Activated T-helper 9 cell treated with anti-CD3 and anti-CD28 coated beads, Interleukin-2, amount 50 U/mL, for 16 hours (primary cell): ENCODE measurements around the gene CCDC87.
"Not testable (repeated sequence)": the region's sequence is repeated elsewhere in the genome, so short reads cannot be mapped to it uniquely, and the experiment has no call there.

Experiments used
- DNase-seq: peaks from one replicate; pipeline ENCODE4 v3.0.0-alpha.2; 2020; ENCODE audit warnings: low read depth

The CCDC87 gene, protein sequence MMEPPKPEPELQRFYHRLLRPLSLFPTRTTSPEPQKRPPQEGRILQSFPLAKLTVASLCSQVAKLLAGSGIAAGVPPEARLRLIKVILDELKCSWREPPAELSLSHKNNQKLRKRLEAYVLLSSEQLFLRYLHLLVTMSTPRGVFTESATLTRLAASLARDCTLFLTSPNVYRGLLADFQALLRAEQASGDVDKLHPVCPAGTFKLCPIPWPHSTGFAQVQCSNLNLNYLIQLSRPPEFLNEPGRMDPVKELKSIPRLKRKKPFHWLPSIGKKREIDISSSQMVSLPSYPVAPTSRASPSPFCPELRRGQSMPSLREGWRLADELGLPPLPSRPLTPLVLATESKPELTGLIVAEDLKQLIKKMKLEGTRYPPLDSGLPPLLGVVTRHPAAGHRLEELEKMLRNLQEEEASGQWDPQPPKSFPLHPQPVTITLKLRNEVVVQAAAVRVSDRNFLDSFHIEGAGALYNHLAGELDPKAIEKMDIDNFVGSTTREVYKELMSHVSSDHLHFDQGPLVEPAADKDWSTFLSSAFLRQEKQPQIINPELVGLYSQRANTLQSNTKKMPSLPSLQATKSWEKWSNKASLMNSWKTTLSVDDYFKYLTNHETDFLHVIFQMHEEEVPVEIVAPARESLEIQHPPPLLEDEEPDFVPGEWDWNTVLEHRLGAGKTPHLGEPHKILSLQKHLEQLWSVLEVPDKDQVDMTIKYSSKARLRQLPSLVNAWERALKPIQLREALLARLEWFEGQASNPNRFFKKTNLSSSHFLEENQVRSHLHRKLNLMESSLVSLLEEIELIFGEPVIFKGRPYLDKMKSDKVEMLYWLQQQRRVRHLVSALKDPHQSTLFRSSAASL

GRCh38 chr11:66592457-66593302 lies at the start of gene CCDC87, which contains the start of gene CCS:
Gene CCDC87, minus strand, starts transcription at chr11:66593063. Its CDS starts 48 bp downstream, at chr11:66593015.
Gene CCS, plus strand, starts transcription at chr11:66593185. Its CDS starts 77 bp downstream, at chr11:66593262.
- peak; percentile 99 for DNase-seq

- DNase-seq: no peak
These were observed 49.0 kb upstream of the CCDC87 start for GRCh38 chr11:66641834-66642233.

- DNase-seq: not testable (repeated sequence)
These were observed 47.0 kb upstream of the CCDC87 start for GRCh38 chr11:66639814-66640340.

- DNase-seq: peak; percentile 12
These were observed 46.4 kb upstream of the CCDC87 start for GRCh38 chr11:66639066-66639813.

- peak; percentile 89 for DNase-seq
These were observed 45.6 kb upstream of the CCDC87 start, which contains the start of gene RBM4 for GRCh38 chr11:66638177-66639065. Gene RBM4, plus strand, starts transcription at chr11:66638703. Its CDS starts 1,009 bp downstream, at chr11:66639712.

- no peak for DNase-seq
These were observed 44.8 kb upstream of the CCDC87 start for GRCh38 chr11:66637557-66638176.

- no peak for DNase-seq
These were observed 43.5 kb upstream of the CCDC87 start for GRCh38 chr11:66636411-66636810.

- no peak for DNase-seq
These were observed 40.1 kb upstream of the CCDC87 start for GRCh38 chr11:66632952-66633351.

- DNase-seq: no peak
These were observed 39.0 kb upstream of the CCDC87 start for GRCh38 chr11:66631883-66632282.

DNA sequence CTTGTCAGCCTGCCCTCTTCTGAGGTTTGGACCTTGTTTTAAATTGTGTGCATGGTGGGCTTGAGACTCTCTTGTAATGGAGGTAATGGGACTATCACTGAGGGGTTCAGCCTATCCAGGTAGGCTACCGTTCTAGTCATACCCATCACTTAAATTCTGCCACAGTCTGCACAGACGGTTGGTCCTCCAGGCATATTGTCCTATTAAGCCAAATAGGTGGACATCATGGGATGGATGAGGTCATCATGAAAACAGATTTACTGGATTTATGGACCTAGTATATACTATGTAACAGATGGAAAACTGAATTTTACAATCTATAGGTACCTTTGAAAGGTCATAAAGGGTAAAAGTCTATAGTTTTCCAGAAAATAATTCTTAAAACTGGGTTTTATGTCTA lies 36.5 kb upstream of the CCDC87 start:
- no peak for DNase-seq

DNA sequence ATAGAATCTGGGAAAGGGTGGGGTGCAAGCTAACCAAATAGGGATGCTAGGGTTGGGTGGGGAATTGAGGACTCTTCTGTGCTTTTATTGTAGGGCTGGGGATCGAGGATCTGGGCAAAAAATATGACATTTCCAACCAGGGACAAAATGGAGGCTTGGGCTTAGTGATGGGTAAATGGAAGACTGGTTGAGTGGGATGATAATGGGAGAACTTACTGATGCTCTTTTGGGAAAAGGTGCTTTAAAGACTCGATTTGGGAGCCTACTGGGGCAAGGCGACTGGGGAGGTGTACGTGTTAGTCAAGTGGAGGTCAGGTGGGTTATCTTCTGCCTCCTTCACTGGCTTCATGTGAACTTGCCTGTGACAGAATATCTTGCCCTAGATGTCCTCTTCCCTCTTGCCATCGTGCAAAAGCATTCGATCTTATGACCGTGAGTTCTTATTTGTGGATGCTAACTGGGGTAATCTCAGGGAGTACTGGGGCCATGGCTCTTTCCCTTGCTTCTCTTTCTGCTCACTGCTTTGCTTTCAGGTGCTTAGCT lies 35.3 kb upstream of the CCDC87 start:
- no peak for DNase-seq

DNA sequence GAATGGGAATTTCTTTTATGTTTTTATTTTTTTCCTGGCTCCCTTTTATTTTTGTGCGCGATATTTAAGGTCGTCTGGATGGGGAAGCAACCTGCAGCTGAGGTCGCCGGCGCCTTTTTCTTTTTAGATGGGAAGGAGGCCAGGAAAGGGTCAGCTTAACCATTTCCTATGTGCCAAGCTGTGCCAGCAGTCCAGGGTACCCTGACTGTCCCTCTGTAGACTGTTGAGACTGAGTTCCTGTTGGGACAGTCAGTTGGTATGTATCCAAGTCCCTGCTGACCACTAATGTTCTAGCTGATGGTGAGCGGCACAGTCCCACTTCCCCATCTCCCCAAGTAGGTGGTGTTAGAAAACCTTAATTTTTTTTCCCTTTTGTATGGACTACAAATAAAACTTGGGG lies 34.1 kb upstream of the CCDC87 start:
- DNase-seq: no peak

GRCh38 chr11:66626382-66626781 lies 33.5 kb upstream of the CCDC87 start:
- no peak for DNase-seq

DNA sequence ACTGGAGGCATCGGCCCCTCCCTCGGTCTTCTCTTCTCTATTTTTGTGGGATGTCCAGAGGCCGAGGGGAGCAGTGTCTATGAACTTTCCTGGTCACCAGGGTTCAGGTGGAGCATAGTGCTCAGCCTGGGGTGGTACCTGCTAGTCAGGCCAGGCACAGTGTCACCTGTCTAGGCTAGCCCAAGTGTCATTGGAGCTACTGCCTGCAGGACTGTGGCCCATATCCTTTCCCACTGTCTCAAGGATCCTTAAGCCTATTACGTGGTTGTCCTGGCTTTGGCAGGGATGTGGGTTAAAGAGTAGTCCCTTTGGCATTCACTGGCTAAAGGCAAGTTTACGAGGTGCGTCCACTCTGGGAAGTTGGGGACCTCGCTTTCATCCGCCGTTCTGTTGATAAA lies 32.9 kb upstream of the CCDC87 start:
- no peak for DNase-seq

GRCh38 chr11:66625041-66625751 lies 32.3 kb upstream of the CCDC87 start:
- no peak for DNase-seq

- no peak for DNase-seq
These were observed 31.6 kb upstream of the CCDC87 start for GRCh38 chr11:66624450-66624849.

DNA sequence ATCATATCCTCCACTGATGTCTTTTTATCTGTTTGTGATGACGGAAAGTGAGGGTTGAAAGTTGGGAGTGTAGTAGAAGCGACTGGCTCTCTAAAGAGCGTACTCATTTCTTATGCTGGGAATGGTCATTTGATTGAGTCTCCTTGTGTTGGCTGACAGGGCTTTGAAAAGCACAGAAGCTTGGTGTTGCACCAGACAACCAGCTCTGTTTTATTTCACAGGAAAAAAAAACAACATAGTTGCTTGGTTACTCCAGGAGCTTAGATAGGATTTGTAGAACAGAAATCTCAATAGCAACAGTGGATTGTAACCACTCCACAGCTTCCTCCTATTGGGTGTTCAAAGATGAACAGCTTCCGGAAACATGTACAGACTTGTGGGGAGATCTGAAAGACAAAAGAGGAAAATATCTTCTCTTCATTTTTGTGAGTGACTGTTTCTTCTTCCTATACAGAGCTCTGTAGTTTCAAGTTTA lies 26.3 kb upstream of the CCDC87 start:
- no peak for DNase-seq

- DNase-seq: no peak
These were observed 24.4 kb upstream of the CCDC87 start for GRCh38 chr11:66617155-66617834.
